HepG2 (cell line): Measurements from ENCODE around the gene FNDC3B. TPM values are rescaled to one million over a fixed set of nuclear protein-coding genes. Genes with fewer than 3 reads are reported as not detected.

Experiments used
- AKAP8 ChIP-seq: sonication (generic); formaldehyde crosslinking; IDR thresholded peaks from 2 replicates; pipeline ENCODE4 v1.5.1; 2020; ENCODE audit warnings: mild to moderate bottlenecking, missing genetic modification reagents
- ATRX ChIP-seq: sonication (generic); formaldehyde crosslinking; IDR thresholded peaks from 2 replicates; pipeline ENCODE4 v1.4.0; 2020; ENCODE audit warnings: missing genetic modification reagents, borderline replicate concordance
- FOXP1 ChIP-seq, 2 experiments: fragments of 450-650 bp in 1 of 2; IDR thresholded peaks; 2 replicates each; pipeline ENCODE4 v1.6.1; 2017 to 2018; ENCODE audit warnings: antibody characterized with exemption in 1 of 2
- HOXA3 ChIP-seq: sonication (generic); formaldehyde crosslinking; IDR thresholded peaks from 2 replicates; pipeline ENCODE4 v1.5.0; 2020; ENCODE audit warnings: missing genetic modification reagents
- IRF2 ChIP-seq: IDR thresholded peaks from 2 replicates; pipeline ENCODE4 v1.6.1; 2018; ENCODE audit warnings: missing genetic modification reagents, missing compliant biosample characterization
- KAT7 ChIP-seq: IDR thresholded peaks from 2 replicates; pipeline ENCODE4 v1.6.1; 2018; ENCODE audit warnings: borderline replicate concordance, missing compliant biosample characterization
- PCBP2 ChIP-seq: fragments of 200-400 bp; formaldehyde crosslinking; optimal IDR thresholded peaks from 2 replicates; pipeline ENCODE3; 2018; ENCODE audit warnings: low read length, low read depth; ENCODE audit not compliant: poor library complexity, severe bottlenecking
- RERE ChIP-seq: IDR thresholded peaks from 2 replicates; pipeline ENCODE4 v1.6.1; 2016; ENCODE audit warnings: low read depth, missing genetic modification reagents, missing compliant biosample characterization
- ZC3H4 ChIP-seq: sonication (generic); formaldehyde crosslinking; IDR thresholded peaks from 2 replicates; pipeline ENCODE4 v1.4.0; 2020; ENCODE audit warnings: missing genetic modification reagents, borderline replicate concordance
- ZHX2 ChIP-seq, 2 experiments: sonication (generic) in 1 of 2; formaldehyde crosslinking in 1 of 2; IDR thresholded peaks; 2 replicates each; pipeline versions ENCODE4 v1.6.1 to v1.9.0; 2014 to 2022; ENCODE audit warnings: antibody characterized with exemption in 1 of 2, borderline replicate concordance in 1 of 2, inconsistent platforms in 1 of 2, low read depth in 1 of 2, missing genetic modification reagents in 1 of 2
- ZIK1 ChIP-seq: sonication (generic); formaldehyde crosslinking; IDR thresholded peaks from 2 replicates; pipeline ENCODE4 v1.5.0; 2020; ENCODE audit warnings: mild to moderate bottlenecking, low read depth, missing genetic modification reagents, borderline replicate concordance
- ZNF382 ChIP-seq: sonication (generic); formaldehyde crosslinking; IDR thresholded peaks from 2 replicates; pipeline ENCODE4 v1.5.0; 2020; ENCODE audit warnings: missing genetic modification reagents, mild to moderate bottlenecking, borderline replicate concordance
- ZNF772 ChIP-seq: sonication (generic); formaldehyde crosslinking; IDR thresholded peaks from 2 replicates; pipeline ENCODE4 v1.5.0; 2020; ENCODE audit warnings: mild to moderate bottlenecking, missing genetic modification reagents
- ZNF777 ChIP-seq: sonication (generic); formaldehyde crosslinking; IDR thresholded peaks from 2 replicates; pipeline ENCODE4 v1.4.0; 2020; ENCODE audit warnings: missing genetic modification reagents
- ZNF790 ChIP-seq: sonication (generic); formaldehyde crosslinking; IDR thresholded peaks from 2 replicates; pipeline ENCODE4 v1.8.0; 2022; ENCODE audit warnings: missing genetic modification reagents, mild to moderate bottlenecking, borderline replicate concordance
- ZSCAN30 ChIP-seq: sonication (generic); formaldehyde crosslinking; IDR thresholded peaks from 2 replicates; pipeline ENCODE4 v1.5.0; 2020; ENCODE audit warnings: mild to moderate bottlenecking, missing genetic modification reagents
- ZSCAN5A ChIP-seq: sonication (generic); formaldehyde crosslinking; IDR thresholded peaks from 2 replicates; pipeline ENCODE4 v1.8.0; 2022; ENCODE audit warnings: mild to moderate bottlenecking, missing genetic modification reagents, borderline replicate concordance
- polyA plus RNA-seq, 8 experiments: library from polyadenylated mRNA; depleted of rRNA in 3 of 8; stranded (reverse) in 7 of 8; unstranded in 1 of 8; fragments of >200 nt; fragmentation: Illumina TruSeq in 4 of 8; extraction: Trizol in 4 of 8; gene quantifications; 2 replicates each; pipeline versions ENCODE4 v1.2.1 to v1.2.3, GENCODE V29; 2011 to 2016; ENCODE audit warnings: low read depth in 4 of 8, missing spikeins in 1 of 8, mixed read lengths in 1 of 8; ENCODE audit not compliant: insufficient read depth in 1 of 8
- total RNA-seq, 5 experiments: library from RNA; depleted of rRNA; stranded (reverse); fragments of >200 nt; fragmentation: Illumina TruSeq; extraction: Trizol; gene quantifications; 2 replicates each; pipeline ENCODE4 v1.2.3, GENCODE V29; 2016; ENCODE audit warnings: low read depth in 1 of 5

Gene FNDC3B
- total and polyA plus RNA-seq, 2 of the 13 experiments (the other 11 are each of a cell fraction or from before 2014, with no cell fraction given) = 74.8 to 103 TPM

- TF ChIP-seq ATRX (CRISPR knock-in tag) (no peak), AKAP8 (CRISPR knock-in tag) (no peak; the same call in 1 of the 2 replicates), ZC3H4 (CRISPR knock-in tag) (no peak), ZNF772 (CRISPR knock-in tag) (no peak), ZNF790 (no peak), ZSCAN5A (CRISPR knock-in tag) (0 out of 2 replicates have a peak, but pooled peaks have one; percentile 58), ZNF382 (CRISPR knock-in tag) (no peak), ZIK1 (no peak), IRF2 (CRISPR knock-in tag) (peak; percentile 81; the same call in 1 of the 2 replicates), RERE (peak; percentile 68), FOXP1 (IDR thresholded peaks at IDR 0.05) (no peak), FOXP1 (CRISPR knock-in tag; IDR thresholded peaks at IDR 0.05) (peak; percentile 63; the same call in 1 of the 2 replicates), KAT7 (CRISPR knock-in tag) (no peak; the same call in 1 of the 2 replicates), PCBP2 (no peak), ZHX2 (IDR thresholded peaks at IDR 0.05; ENCODE audit: low read depth) (no peak), ZHX2 (CRISPR knock-in tag; IDR thresholded peaks at IDR 0.05; ENCODE audit: borderline replicate concordance) (no peak), HOXA3 (CRISPR knock-in tag) (no peak), ZNF777 (CRISPR knock-in tag) (no peak), ZSCAN30 (CRISPR knock-in tag) (no peak)
These were observed 22.4 kb downstream of the FNDC3B start (continued) for GRCh38 chr3:172061724-172062184.
